ENCODE measurements around the gene PTTG2.

PTTG2 gene

DNA sequence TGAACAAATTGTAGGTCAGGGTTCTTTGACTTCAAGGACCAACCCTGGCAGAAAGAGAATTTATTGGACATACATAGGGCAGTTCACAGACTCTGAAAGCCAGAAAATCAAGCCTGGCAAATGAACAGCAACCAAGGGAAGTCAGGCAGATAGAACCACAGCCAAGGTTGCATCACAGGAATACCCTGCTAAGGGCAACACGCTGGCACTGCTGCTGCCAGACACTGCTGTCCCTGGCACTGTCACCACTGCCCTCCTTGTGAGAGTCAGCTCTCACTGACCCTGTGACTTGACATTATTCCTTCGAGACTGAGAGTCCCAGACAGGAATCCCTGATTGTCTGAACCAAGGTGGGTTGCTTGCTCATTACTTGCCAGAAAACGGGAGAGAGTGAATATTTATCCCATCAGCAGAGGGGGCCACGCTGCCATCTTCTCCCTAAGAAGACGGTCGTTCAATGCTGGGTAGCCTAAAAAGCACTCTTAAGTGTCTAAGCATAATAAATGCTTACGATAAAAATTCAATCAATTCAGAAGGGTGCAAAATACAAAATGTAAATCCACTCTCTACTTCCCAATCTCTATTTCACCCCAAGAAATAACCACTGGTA, 23.2 kb upstream of the PTTG2 start:
- Histone ChIP-seq H3K27ac (ENCODE audit: low read depth, low read length) (no peak overlapping the region), H3K9me2 (replicated peaks; ENCODE audit: control insufficient read depth, low read length) (no peaks in the 10 kb centered on the region), H3K36me3 (ENCODE audit: control insufficient read depth, low read length) (no peaks in the 10 kb centered on the region), H3K27me3 (ENCODE audit: control insufficient read depth, low read length) (no peaks in the 10 kb centered on the region), H3F3A (ENCODE audit: control insufficient read depth, insufficient read depth) (no peaks in the 10 kb centered on the region), H3K4me1 (ENCODE audit: control insufficient read depth, low read length) (no peaks in the 10 kb centered on the region), H3K9me3 (ENCODE audit: control insufficient read depth, insufficient read depth, low read length) (no peaks in the 10 kb centered on the region), H3K79me2 (ENCODE audit: control insufficient read depth, low read length) (no peaks in the 10 kb centered on the region), H3K4me3 (ENCODE audit: low read length) (no peak overlapping the region), H3K4me2 (ENCODE audit: low read length) (no peak overlapping the region), H4K20me1 (ENCODE audit: control insufficient read depth, insufficient read depth, low read depth, low read length) (no peaks in the 10 kb centered on the region)
- TF ChIP-seq, protein P1, sequence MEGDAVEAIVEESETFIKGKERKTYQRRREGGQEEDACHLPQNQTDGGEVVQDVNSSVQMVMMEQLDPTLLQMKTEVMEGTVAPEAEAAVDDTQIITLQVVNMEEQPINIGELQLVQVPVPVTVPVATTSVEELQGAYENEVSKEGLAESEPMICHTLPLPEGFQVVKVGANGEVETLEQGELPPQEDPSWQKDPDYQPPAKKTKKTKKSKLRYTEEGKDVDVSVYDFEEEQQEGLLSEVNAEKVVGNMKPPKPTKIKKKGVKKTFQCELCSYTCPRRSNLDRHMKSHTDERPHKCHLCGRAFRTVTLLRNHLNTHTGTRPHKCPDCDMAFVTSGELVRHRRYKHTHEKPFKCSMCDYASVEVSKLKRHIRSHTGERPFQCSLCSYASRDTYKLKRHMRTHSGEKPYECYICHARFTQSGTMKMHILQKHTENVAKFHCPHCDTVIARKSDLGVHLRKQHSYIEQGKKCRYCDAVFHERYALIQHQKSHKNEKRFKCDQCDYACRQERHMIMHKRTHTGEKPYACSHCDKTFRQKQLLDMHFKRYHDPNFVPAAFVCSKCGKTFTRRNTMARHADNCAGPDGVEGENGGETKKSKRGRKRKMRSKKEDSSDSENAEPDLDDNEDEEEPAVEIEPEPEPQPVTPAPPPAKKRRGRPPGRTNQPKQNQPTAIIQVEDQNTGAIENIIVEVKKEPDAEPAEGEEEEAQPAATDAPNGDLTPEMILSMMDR (IDR thresholded peaks at IDR 0.05; ENCODE audit: low read depth, low read length, poor library complexity, severe bottlenecking), result no peak
- no peak for TF ChIP-seq EZH2phosphoT487 (IDR thresholded peaks at IDR 0.05; ENCODE audit: borderline replicate concordance, low read length)

DNA sequence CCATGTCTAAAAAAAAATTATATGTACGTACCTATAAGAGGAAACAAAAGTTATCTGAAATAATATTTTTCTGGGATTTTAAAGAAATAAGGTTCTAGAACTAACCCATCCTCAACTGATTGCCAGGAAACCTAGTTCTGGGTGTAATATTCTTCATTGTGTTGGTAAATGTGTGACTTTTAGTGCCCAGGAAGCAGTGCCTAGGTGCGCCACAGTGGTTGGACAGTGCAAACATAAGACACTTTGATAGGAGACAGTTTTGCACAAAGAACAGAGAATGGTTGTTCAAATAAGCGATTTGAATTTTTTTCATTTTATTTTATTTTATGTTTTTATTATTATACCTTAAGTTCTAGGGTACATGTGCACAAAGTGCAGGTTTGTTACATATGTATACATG, 22.0 kb upstream of the PTTG2 start:
- Histone ChIP-seq H3K27me3 (ENCODE audit: control insufficient read depth, low read length) (no peaks in the 10 kb centered on the region), H3K4me2 (ENCODE audit: low read length) (no peak overlapping the region), H3K4me3 (ENCODE audit: low read length) (no peak overlapping the region), H3K9me3 (ENCODE audit: control insufficient read depth, insufficient read depth, low read length) (no peaks in the 10 kb centered on the region), H3K79me2 (ENCODE audit: control insufficient read depth, low read length) (no peaks in the 10 kb centered on the region), H3K4me1 (ENCODE audit: control insufficient read depth, low read length) (no peaks in the 10 kb centered on the region), H3K9me2 (replicated peaks; ENCODE audit: control insufficient read depth, low read length) (no peaks in the 10 kb centered on the region), H3K36me3 (ENCODE audit: control insufficient read depth, low read length) (no peaks in the 10 kb centered on the region), H3F3A (ENCODE audit: control insufficient read depth, insufficient read depth) (no peaks in the 10 kb centered on the region), H3K27ac (ENCODE audit: low read depth, low read length) (no peak overlapping the region), H4K20me1 (ENCODE audit: control insufficient read depth, insufficient read depth, low read depth, low read length) (no peaks in the 10 kb centered on the region)
- TF ChIP-seq, protein P1 (IDR thresholded peaks at IDR 0.05; ENCODE audit: low read depth, low read length, poor library complexity, severe bottlenecking), result no peak
- TF ChIP-seq EZH2phosphoT487 (IDR thresholded peaks at IDR 0.05; ENCODE audit: borderline replicate concordance, low read length), result no peak

DNA sequence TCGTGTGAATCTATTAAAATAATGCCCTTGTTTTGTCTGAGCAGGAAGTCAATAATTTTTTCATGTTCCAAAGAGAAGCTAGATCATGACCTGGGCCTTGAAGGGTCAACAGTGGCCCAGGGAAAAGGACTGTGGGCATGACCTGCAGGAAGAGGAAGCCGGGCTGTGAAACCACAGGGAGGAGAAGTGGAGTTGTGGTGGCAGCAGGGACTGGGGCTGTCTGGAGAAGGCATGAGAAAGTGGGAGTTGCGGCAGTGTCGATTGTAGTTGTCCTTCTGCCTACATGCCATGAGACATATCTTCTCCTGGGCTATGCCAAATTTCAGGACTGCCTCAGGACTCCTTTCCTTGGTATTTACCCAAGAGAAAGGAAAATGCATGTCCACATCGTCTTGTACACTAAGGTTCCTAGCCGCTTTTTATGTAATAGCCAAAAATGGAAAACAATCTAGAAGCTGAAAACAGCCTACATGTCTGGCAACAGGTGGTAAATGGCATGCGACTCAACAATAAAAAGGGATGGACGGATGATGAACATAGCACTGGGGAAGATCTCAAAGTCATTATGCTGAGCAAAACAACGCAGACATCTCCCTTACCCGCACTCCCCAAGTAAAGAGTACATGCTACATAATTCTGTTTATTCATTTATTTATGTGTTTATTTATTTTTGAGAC, 13.6 kb upstream of the PTTG2 start:
- no peak overlapping the region for H3K4me2 ChIP-seq (ENCODE audit: low read length)
- no peaks in the 10 kb centered on the region for H3K36me3 ChIP-seq (ENCODE audit: control insufficient read depth, low read length)
- no peaks in the 10 kb centered on the region for H3K9me3 ChIP-seq (ENCODE audit: control insufficient read depth, insufficient read depth, low read length)
- no peak overlapping the region for H3K27ac ChIP-seq (ENCODE audit: low read depth, low read length)
- no peaks in the 10 kb centered on the region for H4K20me1 ChIP-seq (ENCODE audit: control insufficient read depth, insufficient read depth, low read depth, low read length)
- TF ChIP-seq, protein P1 (IDR thresholded peaks at IDR 0.05; ENCODE audit: low read depth, low read length, poor library complexity, severe bottlenecking), result no peak
- no peak for TF ChIP-seq EZH2phosphoT487 (IDR thresholded peaks at IDR 0.05; ENCODE audit: borderline replicate concordance, low read length)
- H3K79me2 ChIP-seq (ENCODE audit: control insufficient read depth, low read length), result no peaks in the 10 kb centered on the region
- peaks cover 19% of the 10 kb centered on the region for H3K4me1 ChIP-seq (ENCODE audit: control insufficient read depth, low read length)
- H3K4me3 ChIP-seq (ENCODE audit: low read length), result no peak overlapping the region
- no peaks in the 10 kb centered on the region for H3F3A ChIP-seq (ENCODE audit: control insufficient read depth, insufficient read depth)
- H3K9me2 ChIP-seq (replicated peaks; ENCODE audit: control insufficient read depth, low read length), result no peaks in the 10 kb centered on the region
- no peaks in the 10 kb centered on the region for H3K27me3 ChIP-seq (ENCODE audit: control insufficient read depth, low read length)

Measured in DOHH2 (cell line).